ENCODE data around the gene EYS. TPM values are rescaled to one million over a fixed set of nuclear protein-coding genes. Genes with fewer than 3 reads are reported as not detected.

EYS gene
- total RNA-seq, 2 donors from 2014 or later, result 0.18 to 3.5 TPM

DNA sequence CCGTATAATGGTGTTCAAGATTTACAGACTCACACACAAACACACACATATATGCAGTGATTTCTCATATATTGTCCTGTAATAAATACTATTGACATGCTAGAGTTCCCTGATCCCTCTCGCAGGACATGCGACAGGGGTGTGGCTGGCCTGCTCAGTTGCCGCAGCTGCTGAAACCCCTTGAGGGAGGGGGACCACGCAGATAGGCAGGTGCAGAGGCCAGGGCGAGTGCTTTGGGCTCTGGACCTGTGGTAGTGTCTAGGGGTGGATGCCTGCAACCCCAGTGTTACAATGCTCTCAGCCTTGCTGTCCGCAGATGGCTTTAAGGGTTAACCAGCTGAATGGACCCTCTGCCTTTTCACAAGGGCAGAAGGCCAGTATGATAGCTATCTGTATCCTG is 706.2 kb downstream of the EYS start:
- H3K36me3 ChIP-seq, result no peaks in the 10 kb centered on the region
- H3K27me3 ChIP-seq (replicated peaks; ENCODE audit: insufficient read depth), result no peaks in the 10 kb centered on the region
- intact Hi-C loops (cut with DNase I), result no loop called here
- no peak overlapping the region for H3K4me3 ChIP-seq
- WGBS, result 81% methylated on average over 6 of the region's 7 CpGs
- no peak overlapping the region for H3K27ac ChIP-seq
- no peak for DNase-seq (ENCODE audit: low spot score)
- no peaks in the 10 kb centered on the region for H3K4me1 ChIP-seq (replicated peaks)
- H3K9me3 ChIP-seq, result no peaks in the 10 kb centered on the region
- no peak for TF ChIP-seq POLR2AphosphoS5 (IDR thresholded peaks at IDR 0.05)
- TF ChIP-seq POLR2A (IDR thresholded peaks at IDR 0.05), result no peak
- TF ChIP-seq, protein P1, sequence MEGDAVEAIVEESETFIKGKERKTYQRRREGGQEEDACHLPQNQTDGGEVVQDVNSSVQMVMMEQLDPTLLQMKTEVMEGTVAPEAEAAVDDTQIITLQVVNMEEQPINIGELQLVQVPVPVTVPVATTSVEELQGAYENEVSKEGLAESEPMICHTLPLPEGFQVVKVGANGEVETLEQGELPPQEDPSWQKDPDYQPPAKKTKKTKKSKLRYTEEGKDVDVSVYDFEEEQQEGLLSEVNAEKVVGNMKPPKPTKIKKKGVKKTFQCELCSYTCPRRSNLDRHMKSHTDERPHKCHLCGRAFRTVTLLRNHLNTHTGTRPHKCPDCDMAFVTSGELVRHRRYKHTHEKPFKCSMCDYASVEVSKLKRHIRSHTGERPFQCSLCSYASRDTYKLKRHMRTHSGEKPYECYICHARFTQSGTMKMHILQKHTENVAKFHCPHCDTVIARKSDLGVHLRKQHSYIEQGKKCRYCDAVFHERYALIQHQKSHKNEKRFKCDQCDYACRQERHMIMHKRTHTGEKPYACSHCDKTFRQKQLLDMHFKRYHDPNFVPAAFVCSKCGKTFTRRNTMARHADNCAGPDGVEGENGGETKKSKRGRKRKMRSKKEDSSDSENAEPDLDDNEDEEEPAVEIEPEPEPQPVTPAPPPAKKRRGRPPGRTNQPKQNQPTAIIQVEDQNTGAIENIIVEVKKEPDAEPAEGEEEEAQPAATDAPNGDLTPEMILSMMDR (IDR thresholded peaks at IDR 0.05), result no peak

DNA sequence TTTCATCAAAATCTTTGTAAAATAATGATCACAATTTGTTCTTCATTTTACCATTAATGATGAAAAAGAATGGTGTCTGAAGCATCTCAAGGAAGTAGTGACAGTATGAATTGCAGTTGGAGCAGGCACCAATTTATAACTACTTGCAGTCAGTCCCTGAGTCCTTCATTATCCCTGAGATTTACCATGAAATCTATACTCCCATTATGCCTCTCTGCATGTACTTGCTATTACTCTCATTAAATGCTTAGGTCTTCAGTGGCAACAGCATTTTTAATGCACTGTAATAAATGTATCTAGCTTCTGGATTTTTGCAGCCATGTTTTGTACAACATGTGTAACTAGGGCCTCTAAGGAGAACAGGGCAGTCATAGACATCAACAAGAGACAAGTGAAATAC is 708.8 kb downstream of the EYS start:
- Histone ChIP-seq H3K36me3 (no peaks in the 10 kb centered on the region), H3K27ac (no peak overlapping the region), H3K4me3 (no peak overlapping the region), H3K9me3 (no peaks in the 10 kb centered on the region), H3K27me3 (replicated peaks; ENCODE audit: insufficient read depth) (no peaks in the 10 kb centered on the region), H3K4me1 (replicated peaks) (no peaks in the 10 kb centered on the region)
- intact Hi-C loops (cut with DNase I), result no loop called here
- DNase-seq (ENCODE audit: low spot score), result no peak
- TF ChIP-seq POLR2A (IDR thresholded peaks at IDR 0.05), result no peak
- TF ChIP-seq, protein P1 (IDR thresholded peaks at IDR 0.05), result no peak
- TF ChIP-seq POLR2AphosphoS5 (IDR thresholded peaks at IDR 0.05), result no peak

DNA sequence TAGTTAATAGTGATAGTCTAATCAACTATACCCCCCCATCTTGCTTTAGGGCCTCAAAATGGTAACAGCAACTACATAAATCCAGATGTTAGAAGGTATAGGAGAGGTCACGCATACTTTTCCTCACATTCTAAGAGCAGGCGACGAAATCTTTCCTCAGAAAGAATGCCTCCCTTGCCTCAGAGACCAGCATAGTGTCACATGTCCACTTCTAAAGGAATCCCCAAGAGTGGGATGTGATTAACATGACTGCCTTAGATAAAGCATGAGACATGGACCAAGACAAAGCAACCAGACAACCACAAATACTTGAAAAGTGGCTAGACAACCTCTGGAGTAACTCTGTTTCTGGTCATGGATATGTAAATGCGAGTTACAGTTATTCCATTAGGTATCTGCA is 710.7 kb downstream of the EYS start:
- H3K36me3 ChIP-seq, result no peaks in the 10 kb centered on the region
- WGBS, result 94% methylated on average over 4 of the region's 4 CpGs
- H3K27me3 ChIP-seq (replicated peaks; ENCODE audit: insufficient read depth), result no peaks in the 10 kb centered on the region
- no peak for DNase-seq (ENCODE audit: low spot score)
- no peak overlapping the region for H3K27ac ChIP-seq
- TF ChIP-seq, protein P1 (IDR thresholded peaks at IDR 0.05), result no peak
- TF ChIP-seq POLR2AphosphoS5 (IDR thresholded peaks at IDR 0.05), result no peak
- TF ChIP-seq POLR2A (IDR thresholded peaks at IDR 0.05), result no peak
- no peaks in the 10 kb centered on the region for H3K4me1 ChIP-seq (replicated peaks)
- intact Hi-C loops (cut with DNase I), result no loop called here
- H3K9me3 ChIP-seq, result no peaks in the 10 kb centered on the region
- H3K4me3 ChIP-seq, result no peak overlapping the region

DNA sequence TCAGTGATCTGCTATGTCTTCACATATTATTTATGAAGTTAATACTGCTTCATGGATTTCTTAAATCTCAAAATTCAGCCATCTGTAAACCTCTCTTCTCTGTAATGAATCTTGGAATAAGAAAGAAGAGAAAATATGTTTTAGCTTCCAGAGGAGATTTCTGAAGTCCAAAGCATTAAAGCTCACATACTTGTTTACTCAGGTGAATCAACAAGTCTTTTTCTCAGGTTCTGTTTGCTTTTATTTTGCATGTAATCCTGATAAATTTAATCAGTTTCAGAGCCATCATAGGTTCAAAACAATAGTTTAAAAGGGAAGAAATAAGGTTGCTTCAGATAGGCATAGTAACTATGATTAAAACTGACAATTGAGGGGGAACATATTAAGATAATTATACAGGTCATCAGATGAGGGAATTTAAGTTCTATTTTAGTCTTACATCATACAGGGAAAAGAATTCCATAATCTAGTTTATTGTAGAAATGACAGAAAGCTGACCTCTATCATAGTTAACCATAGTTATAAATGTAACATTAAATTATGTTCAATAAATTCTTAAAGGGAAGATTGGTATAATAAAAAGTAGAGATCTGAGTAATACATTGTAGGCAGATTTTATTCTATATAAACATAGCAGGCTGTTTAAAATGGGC is 716.2 kb downstream of the EYS start:
- intact Hi-C loops (cut with DNase I), result no loop called here
- no peaks in the 10 kb centered on the region for H3K36me3 ChIP-seq
- no peaks in the 10 kb centered on the region for H3K27me3 ChIP-seq (replicated peaks; ENCODE audit: insufficient read depth)
- TF ChIP-seq, protein P1 (IDR thresholded peaks at IDR 0.05), result no peak
- TF ChIP-seq POLR2A (IDR thresholded peaks at IDR 0.05) (no peak), POLR2AphosphoS5 (IDR thresholded peaks at IDR 0.05) (no peak)
- no peaks in the 10 kb centered on the region for H3K9me3 ChIP-seq
- H3K27ac ChIP-seq, result no peak overlapping the region
- DNase-seq (ENCODE audit: low spot score), result no peak
- H3K4me1 ChIP-seq (replicated peaks), result no peaks in the 10 kb centered on the region
- H3K4me3 ChIP-seq, result no peak overlapping the region

DNA sequence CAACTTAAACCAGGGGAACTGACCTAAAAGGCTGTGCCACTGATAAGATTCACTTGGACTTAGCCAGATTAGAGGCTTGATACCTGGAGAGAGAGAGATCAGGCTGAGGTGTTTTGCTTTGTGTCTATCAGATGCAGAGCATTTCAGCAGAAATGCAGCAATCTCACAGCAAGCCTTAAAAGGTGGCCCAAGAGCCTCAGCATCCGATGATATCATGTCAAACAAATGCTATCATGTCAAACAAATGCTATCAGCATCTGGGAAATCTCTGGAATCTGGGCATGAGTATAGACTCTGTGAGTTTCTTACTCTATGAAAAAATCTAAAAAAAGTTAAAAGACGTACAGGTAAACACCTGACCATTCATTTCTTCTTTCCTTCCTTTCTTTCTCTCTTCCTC is 718.9 kb downstream of the EYS start:
- Histone ChIP-seq H3K9me3 (no peaks in the 10 kb centered on the region), H3K27me3 (replicated peaks; ENCODE audit: insufficient read depth) (no peaks in the 10 kb centered on the region), H3K27ac (no peak overlapping the region), H3K36me3 (no peaks in the 10 kb centered on the region), H3K4me1 (replicated peaks) (no peaks in the 10 kb centered on the region), H3K4me3 (no peak overlapping the region)
- WGBS, result 52% methylated on average over 2 of the region's 2 CpGs
- no peak for TF ChIP-seq POLR2A (IDR thresholded peaks at IDR 0.05)
- no peak for TF ChIP-seq POLR2AphosphoS5 (IDR thresholded peaks at IDR 0.05)
- TF ChIP-seq, protein P1 (IDR thresholded peaks at IDR 0.05), result no peak
- intact Hi-C loops (cut with DNase I), result no loop called here
- DNase-seq (ENCODE audit: low spot score), result no peak
